ENCODE measurements around the gene ASS1.

Gene ASS1

GRCh38 chr9:130535818-130536521 lies 91.2 kb downstream of the ASS1 start:
- H3K27ac ChIP-seq, result no peak overlapping the region

GRCh38 chr9:130536701-130537107 lies 91.9 kb downstream of the ASS1 start:
- no peak for TF ChIP-seq ZFX (IDR thresholded peaks at IDR 0.05; ENCODE audit: borderline replicate concordance)
- TF ChIP-seq, protein P1, sequence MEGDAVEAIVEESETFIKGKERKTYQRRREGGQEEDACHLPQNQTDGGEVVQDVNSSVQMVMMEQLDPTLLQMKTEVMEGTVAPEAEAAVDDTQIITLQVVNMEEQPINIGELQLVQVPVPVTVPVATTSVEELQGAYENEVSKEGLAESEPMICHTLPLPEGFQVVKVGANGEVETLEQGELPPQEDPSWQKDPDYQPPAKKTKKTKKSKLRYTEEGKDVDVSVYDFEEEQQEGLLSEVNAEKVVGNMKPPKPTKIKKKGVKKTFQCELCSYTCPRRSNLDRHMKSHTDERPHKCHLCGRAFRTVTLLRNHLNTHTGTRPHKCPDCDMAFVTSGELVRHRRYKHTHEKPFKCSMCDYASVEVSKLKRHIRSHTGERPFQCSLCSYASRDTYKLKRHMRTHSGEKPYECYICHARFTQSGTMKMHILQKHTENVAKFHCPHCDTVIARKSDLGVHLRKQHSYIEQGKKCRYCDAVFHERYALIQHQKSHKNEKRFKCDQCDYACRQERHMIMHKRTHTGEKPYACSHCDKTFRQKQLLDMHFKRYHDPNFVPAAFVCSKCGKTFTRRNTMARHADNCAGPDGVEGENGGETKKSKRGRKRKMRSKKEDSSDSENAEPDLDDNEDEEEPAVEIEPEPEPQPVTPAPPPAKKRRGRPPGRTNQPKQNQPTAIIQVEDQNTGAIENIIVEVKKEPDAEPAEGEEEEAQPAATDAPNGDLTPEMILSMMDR (IDR thresholded peaks at IDR 0.05), result no peak
- H3K27ac ChIP-seq, result no peak overlapping the region

More at GRCh38 chr9:130535818-130536521, 91.2 kb downstream of the ASS1 start:
- TF ChIP-seq ZFX (IDR thresholded peaks at IDR 0.05; ENCODE audit: borderline replicate concordance), result no peak
- TF ChIP-seq, protein P1 (IDR thresholded peaks at IDR 0.05), result no peak

DNA sequence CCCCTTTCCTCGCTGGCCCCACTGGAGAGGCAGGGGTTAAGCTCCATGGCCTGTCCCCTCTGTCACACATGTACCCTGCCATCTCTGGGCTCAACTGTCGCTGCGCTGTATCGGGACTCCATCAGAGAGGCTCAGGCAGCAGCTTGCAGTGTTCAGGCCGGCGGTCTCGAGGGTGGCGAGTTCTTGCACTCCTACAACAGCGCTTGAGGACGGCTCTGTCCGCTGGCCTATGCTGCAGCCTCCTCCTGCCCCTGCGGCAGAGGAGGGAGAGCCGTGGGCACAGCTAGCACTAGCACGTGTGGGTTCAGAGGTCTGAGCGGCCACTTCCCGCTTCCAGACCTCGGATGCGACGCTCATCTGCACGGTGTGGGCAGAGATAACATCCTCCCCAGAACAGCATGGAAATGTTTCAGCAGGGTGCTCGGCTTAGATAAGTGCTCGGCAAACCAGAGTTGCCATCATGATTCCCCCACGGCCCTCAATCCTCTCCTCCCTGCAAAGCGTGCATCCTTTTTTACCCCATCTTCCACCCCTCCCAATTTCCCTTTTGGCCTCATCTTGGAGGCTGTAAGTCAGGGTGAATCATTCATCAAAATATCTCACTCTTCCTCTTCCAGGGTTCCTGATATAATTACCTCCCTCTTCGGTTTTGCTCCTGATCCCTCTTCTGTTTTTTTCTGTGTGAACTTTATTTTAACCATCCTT lies 92.7 kb downstream of the ASS1 start:
- TF ChIP-seq, protein P1 (IDR thresholded peaks at IDR 0.05), result no peak
- TF ChIP-seq ZFX (IDR thresholded peaks at IDR 0.05; ENCODE audit: borderline replicate concordance), result no peak
- H3K27ac ChIP-seq, result no peak overlapping the region

DNA sequence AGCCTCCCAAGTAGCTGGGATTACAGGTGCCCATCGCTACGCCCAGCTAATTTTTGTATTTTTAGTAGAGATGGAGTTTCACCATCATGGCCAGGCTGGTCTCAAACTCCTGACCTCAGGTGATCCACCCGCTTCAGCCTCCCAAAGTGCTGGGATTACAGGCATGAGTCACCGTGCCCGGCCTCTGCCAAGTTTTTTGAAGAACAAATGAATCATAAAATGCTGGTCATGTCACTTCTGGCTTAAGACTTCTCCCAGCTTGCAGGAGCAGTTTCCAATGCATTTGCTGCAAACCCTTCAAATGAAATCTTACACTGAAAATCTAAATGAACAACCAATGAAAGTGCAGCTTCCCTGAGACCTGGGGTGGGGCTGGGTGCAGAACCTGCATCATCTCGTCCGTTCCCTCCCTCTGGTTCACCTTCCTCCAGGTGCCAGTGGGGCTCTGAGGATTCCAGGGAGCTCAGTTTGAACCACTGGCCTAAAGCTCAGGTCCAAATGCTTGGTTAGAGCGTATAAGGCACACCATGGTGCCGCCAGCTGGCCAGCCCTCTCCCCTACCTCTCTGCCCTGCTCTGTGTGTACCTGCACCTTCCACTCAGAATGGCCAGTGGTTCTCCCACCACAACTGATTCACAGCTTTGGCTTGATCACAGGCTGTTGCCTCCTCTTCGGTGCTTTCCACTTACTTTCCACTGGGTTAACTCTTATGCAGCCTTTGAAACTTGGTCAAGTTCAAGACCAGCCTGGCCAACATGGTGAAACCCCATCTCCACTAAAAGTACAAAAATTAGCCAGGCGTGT lies 94.9 kb downstream of the ASS1 start:
- TF ChIP-seq ZFX (IDR thresholded peaks at IDR 0.05; ENCODE audit: borderline replicate concordance), result no peak
- TF ChIP-seq, protein P1 (IDR thresholded peaks at IDR 0.05), result no peak
- no peak overlapping the region for H3K27ac ChIP-seq

- H3K27ac ChIP-seq, result no peak overlapping the region
- TF ChIP-seq, protein P1 (IDR thresholded peaks at IDR 0.05), result no peak
- no peak for TF ChIP-seq ZFX (IDR thresholded peaks at IDR 0.05; ENCODE audit: borderline replicate concordance)
Measured at GRCh38 chr9:130541533-130541932, 96.8 kb downstream of the ASS1 start.

DNA sequence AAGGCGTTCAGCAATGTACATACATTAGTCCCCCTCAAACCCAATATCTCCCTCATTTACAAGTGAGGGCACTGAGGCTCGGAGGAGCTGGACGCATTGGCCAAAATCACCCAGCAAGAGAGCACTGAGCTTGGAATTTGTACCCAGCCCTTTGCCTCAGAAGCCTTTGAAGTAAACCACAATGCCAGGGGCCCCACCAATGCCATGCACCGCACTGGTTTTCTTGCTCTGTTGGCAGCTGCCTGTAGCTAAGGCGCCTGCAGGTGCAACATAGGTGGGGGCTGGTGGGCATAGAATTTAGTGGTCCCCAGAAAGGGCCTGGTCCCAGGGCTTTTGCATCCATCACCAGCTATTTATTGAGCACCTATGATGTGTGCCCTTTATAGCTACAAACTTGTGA lies 97.3 kb downstream of the ASS1 start:
- no peak for TF ChIP-seq ZFX (IDR thresholded peaks at IDR 0.05; ENCODE audit: borderline replicate concordance)
- TF ChIP-seq, protein P1 (IDR thresholded peaks at IDR 0.05), result no peak
- no peak overlapping the region for H3K27ac ChIP-seq
